K562 (cell line): Measurements from ENCODE around the gene CFL1.

Experiments used
- POLR2G ChIP-seq: fragments of 200-400 bp; formaldehyde crosslinking; IDR thresholded peaks from 2 replicates; pipeline ENCODE4 v1.6.1; 2017; ENCODE audit warnings: low read depth, mild to moderate bottlenecking, antibody characterized with exemption, low read length, moderate library complexity
- SOX6 ChIP-seq: fragments of 450-650 bp; IDR thresholded peaks from 2 replicates; pipeline ENCODE4 v1.6.1; 2014; ENCODE audit warnings: mild to moderate bottlenecking

- TF ChIP-seq POLR2G: no peak
- TF ChIP-seq SOX6: no peak
Observed at GRCh38 chr11:65883786-65884715, 26.1 kb upstream of the CFL1 start.
